ENCODE results near the gene LAX1.

LAX1 gene

DNA sequence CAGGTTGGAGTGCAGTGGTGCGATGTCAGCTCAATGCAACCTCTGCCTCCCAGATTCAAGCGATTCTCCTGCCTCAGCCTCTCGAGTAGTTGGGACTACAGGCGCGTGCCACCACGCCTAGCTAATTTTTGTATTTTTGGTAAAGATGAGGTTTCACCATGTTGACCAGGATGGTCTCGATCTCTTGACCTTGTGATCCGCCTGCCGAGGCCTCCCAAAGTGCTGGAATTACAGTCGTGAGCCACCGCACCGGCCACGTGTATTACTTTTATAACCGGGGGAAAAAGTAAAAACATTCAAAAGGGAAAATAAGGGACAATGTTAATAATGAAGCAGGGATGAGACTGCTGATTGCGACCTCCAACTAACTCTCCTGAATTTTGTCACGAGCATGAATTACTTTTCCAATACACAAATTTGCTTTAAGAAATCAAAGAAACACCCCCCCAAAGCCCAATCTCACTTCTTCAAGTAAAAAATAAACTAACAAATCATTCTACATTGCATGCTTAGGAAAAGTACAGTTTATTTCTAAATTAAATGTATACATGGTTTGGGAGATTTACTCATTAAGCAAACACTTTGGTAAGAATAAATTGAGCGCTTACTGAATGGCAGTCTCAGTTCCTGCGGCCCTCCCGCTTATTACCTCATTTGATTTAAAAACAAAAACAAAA is 29.9 kb downstream of the LAX1 start:
- DNase-seq (ENCODE audit: low spot score): no peak
- in situ Hi-C loops (cut with MboI; ENCODE audit: low pct_unique_long_range_greater_than_20kb, low sequenced_read_pairs, unreplicated experiment): no loop called here
- no peak for TF ChIP-seq CTCF (IDR thresholded peaks at IDR 0.05; ENCODE audit: extremely low read depth, insufficient read depth, missing control alignments)

- DNase-seq (ENCODE audit: low spot score): peak; percentile 94
- in situ Hi-C loops (cut with MboI; ENCODE audit: low pct_unique_long_range_greater_than_20kb, low sequenced_read_pairs, unreplicated experiment): no loop called here
- TF ChIP-seq CTCF (IDR thresholded peaks at IDR 0.05; ENCODE audit: extremely low read depth, insufficient read depth, missing control alignments): no peak
Observed at GRCh38 chr1:203795441-203796235, 30.7 kb downstream of the LAX1 start, which contains the start of the genes ZBED6 and ZC3H11A. ZBED6 (plus strand) TSS chr1:203795623; CDS start chr1:203797523, 1,900 bp downstream. ZC3H11A (plus strand) TSS chr1:203795623; CDS start chr1:203817071, 21,448 bp downstream.

DNA sequence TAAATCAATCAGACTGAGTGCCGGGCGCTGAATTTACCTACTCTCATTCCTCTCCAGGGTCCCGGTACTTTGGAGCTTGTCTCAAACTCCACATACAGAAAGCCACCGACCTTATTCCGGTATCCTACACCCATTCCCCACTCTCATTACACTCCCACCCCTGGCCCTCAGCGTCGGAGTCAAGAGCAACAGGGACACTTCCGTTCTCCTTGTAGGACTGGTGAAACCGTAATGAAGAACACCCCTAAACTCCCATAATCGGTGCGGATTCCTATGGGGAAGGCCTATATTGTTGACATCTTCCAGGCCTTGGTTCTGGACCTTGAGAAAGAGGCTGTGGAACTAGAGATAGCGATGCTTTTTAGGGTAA is 31.2 kb downstream of the LAX1 start:
- in situ Hi-C loops (cut with MboI; ENCODE audit: low pct_unique_long_range_greater_than_20kb, low sequenced_read_pairs, unreplicated experiment): no loop called here
- no peak for DNase-seq (ENCODE audit: low spot score)
- no peak for TF ChIP-seq CTCF (IDR thresholded peaks at IDR 0.05; ENCODE audit: extremely low read depth, insufficient read depth, missing control alignments)

GRCh38 chr1:203797216-203797615 is 32.2 kb downstream of the LAX1 start:
- in situ Hi-C loops (cut with MboI; ENCODE audit: low pct_unique_long_range_greater_than_20kb, low sequenced_read_pairs, unreplicated experiment): no loop called here
- TF ChIP-seq CTCF (IDR thresholded peaks at IDR 0.05; ENCODE audit: extremely low read depth, insufficient read depth, missing control alignments): no peak
- DNase-seq (ENCODE audit: low spot score): no peak

DNA sequence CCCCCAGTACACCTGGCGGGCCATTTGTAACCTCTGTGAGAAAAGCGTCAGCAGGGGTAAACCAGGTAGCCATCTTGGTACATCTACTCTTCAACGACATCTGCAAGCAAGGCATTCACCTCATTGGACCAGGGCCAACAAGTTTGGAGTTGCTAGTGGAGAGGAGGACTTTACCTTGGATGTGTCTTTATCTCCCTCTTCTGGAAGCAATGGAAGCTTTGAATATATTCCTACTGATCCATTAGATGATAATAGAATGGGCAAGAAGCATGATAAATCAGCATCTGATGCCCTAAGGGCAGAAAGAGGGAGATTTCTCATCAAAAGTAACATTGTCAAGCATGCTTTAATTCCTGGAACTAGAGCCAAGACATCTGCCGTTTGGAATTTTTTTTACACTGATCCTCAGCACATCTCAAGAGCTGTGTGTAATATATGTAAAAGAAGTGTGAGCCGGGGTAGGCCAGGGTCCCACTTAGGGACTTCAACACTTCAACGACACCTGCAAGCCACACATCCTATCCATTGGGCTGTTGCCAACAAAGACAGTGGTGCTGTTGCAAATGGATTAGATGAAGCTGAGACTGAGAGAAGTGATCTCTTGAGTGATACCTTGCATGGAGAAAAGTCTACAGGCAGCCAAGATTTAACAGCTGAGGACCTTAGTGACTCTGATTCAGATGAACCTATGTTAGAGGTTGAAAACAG is 33.1 kb downstream of the LAX1 start:
- no peak for DNase-seq (ENCODE audit: low spot score)
- in situ Hi-C loops (cut with MboI; ENCODE audit: low pct_unique_long_range_greater_than_20kb, low sequenced_read_pairs, unreplicated experiment): no loop called here

More for the DNA sequence above, 33.1 kb downstream of the LAX1 start:
- TF ChIP-seq CTCF (IDR thresholded peaks at IDR 0.05; ENCODE audit: extremely low read depth, insufficient read depth, missing control alignments): no peak

Data from GM13977 (cell line).